HCT116 (cell line): ENCODE data around the gene UBE3D.

Experiments
- EGR1 ChIP-seq: IDR thresholded peaks from 2 replicates; pipeline ENCODE4 v1.6.1; 2012; ENCODE audit warnings: low read depth
- EZH2 ChIP-seq: fragments of 200-600 bp; sonication (generic); IDR thresholded peaks from 2 replicates; pipeline ENCODE4 v1.6.1; 2017; ENCODE audit warnings: antibody characterized with exemption, mixed run types
- EZH2phosphoT487 ChIP-seq: fragments of 200-600 bp; IDR thresholded peaks from 2 replicates; pipeline ENCODE4 v1.6.1; 2018; ENCODE audit warnings: antibody characterized with exemption, borderline replicate concordance
- FOSL1 ChIP-seq: IDR thresholded peaks from 2 replicates; pipeline ENCODE4 v1.6.1; 2012; ENCODE audit warnings: low read depth
- POLR2A ChIP-seq: IDR thresholded peaks from 2 replicates; pipeline ENCODE4 v1.7.0; 2011; ENCODE audit warnings: borderline replicate concordance; ENCODE audit not compliant: insufficient read depth, insufficient read length; ENCODE audit errors: extremely low read depth
- POLR2AphosphoS5 ChIP-seq: IDR thresholded peaks from 2 replicates; pipeline ENCODE4 v1.6.1; 2011; ENCODE audit warnings: mild to moderate bottlenecking, low read depth, low read length, moderate library complexity
- RAD21 ChIP-seq: IDR thresholded peaks from 2 replicates; pipeline ENCODE4 v1.6.1; 2012; ENCODE audit warnings: low read depth, mild to moderate bottlenecking
- REST ChIP-seq: IDR thresholded peaks from 2 replicates; pipeline ENCODE4 v1.6.1; 2012; ENCODE audit warnings: low read depth
- SRF ChIP-seq: IDR thresholded peaks from 2 replicates; pipeline ENCODE4 v1.6.1; 2012; ENCODE audit warnings: low read depth
- TCF7L2 ChIP-seq: IDR thresholded peaks from 2 replicates; pipeline ENCODE4 v1.7.0; 2011; ENCODE audit warnings: borderline replicate concordance, inconsistent platforms; ENCODE audit not compliant: insufficient read depth, insufficient read length; ENCODE audit errors: extremely low read depth
- YY1 ChIP-seq: IDR thresholded peaks from 2 replicates; pipeline ENCODE4 v1.6.1; 2011; ENCODE audit warnings: low read length, low read depth, moderate library complexity, mild to moderate bottlenecking; ENCODE audit not compliant: insufficient replicate concordance; ENCODE audit errors: extremely low read depth
- ZBTB33 ChIP-seq: IDR thresholded peaks from 2 replicates; pipeline ENCODE4 v1.6.1; 2011; ENCODE audit warnings: mild to moderate bottlenecking, low read length, moderate library complexity; ENCODE audit not compliant: insufficient replicate concordance; ENCODE audit errors: extremely low read depth
- ZNF274 ChIP-seq: fragments of 200-500 bp; sonication (Bioruptor generic); IDR thresholded peaks from 2 replicates; pipeline ENCODE4 v1.6.1; 2014; ENCODE audit warnings: mild to moderate bottlenecking, low read depth, low read length, inconsistent platforms
- TF ChIP-seq, protein P1 (sequence below), 3 experiments: fragments of 200-600 bp in 1 of 3; sonication (generic) in 1 of 3; IDR thresholded peaks in 2 of 3; conservative IDR thresholded peaks in 1 of 3; 2 replicates each; pipeline ENCODE4 v1.5.1; 2012 to 2017; ENCODE audit warnings: low read depth in 2 of 3, low read length in 2 of 3, antibody characterized with exemption in 1 of 3, borderline replicate concordance in 1 of 3, control low read depth in 1 of 3, mild to moderate bottlenecking in 1 of 3, mixed read lengths in 1 of 3, mixed run types in 1 of 3, moderate library complexity in 1 of 3; ENCODE audit not compliant: insufficient read depth in 1 of 3

GRCh38 chr6:82894653-82895259 is 170.9 kb downstream of the UBE3D start:
- TF ChIP-seq, protein P1, sequence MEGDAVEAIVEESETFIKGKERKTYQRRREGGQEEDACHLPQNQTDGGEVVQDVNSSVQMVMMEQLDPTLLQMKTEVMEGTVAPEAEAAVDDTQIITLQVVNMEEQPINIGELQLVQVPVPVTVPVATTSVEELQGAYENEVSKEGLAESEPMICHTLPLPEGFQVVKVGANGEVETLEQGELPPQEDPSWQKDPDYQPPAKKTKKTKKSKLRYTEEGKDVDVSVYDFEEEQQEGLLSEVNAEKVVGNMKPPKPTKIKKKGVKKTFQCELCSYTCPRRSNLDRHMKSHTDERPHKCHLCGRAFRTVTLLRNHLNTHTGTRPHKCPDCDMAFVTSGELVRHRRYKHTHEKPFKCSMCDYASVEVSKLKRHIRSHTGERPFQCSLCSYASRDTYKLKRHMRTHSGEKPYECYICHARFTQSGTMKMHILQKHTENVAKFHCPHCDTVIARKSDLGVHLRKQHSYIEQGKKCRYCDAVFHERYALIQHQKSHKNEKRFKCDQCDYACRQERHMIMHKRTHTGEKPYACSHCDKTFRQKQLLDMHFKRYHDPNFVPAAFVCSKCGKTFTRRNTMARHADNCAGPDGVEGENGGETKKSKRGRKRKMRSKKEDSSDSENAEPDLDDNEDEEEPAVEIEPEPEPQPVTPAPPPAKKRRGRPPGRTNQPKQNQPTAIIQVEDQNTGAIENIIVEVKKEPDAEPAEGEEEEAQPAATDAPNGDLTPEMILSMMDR (IDR thresholded peaks at IDR 0.05 in 2 of 3, conservative IDR thresholded peaks at IDR 0.05 in 1 of 3; ENCODE audit: borderline replicate concordance in 1 of 3, insufficient read depth in 1 of 3, low read depth in 2 of 3, low read length in 2 of 3): no peak
- TF ChIP-seq POLR2A (no peak), REST (no peak), YY1 (no peak), POLR2AphosphoS5 (no peak), ZNF274 (no peak), EGR1 (no peak), TCF7L2 (no peak), EZH2phosphoT487 (no peak), FOSL1 (no peak), ZBTB33 (no peak), EZH2 (no peak), RAD21 (no peak), SRF (no peak)
